Muscle of arm (tissue), 12 donors: ENCODE results near the gene CEP78. TPM values are rescaled to one million over a fixed set of nuclear protein-coding genes. Genes with fewer than 3 reads are reported as not detected.

Source experiments
- DNase-seq: peaks from one replicate; pipeline ENCODE4 v3.0.0-alpha.2; 2013
- polyA plus RNA-seq, 12 donors: library from polyadenylated mRNA; unstranded; fragments of 120-200 nt; gene quantifications; one replicate each; pipeline ENCODE4 v1.2.1, GENCODE V29; 2013; ENCODE audit not compliant: insufficient read length in 12 of 12

Gene CEP78
- polyA plus RNA-seq, 12 donors = 12.5 to 32.4 (median 21.3) TPM; not detected in 1

- DNase-seq = no peak
Observed at GRCh38 chr9:78306222-78307076, 70.6 kb downstream of the CEP78 start.

GRCh38 chr9:78307360-78307759 is 71.5 kb downstream of the CEP78 start:
- DNase-seq = no peak

DNA sequence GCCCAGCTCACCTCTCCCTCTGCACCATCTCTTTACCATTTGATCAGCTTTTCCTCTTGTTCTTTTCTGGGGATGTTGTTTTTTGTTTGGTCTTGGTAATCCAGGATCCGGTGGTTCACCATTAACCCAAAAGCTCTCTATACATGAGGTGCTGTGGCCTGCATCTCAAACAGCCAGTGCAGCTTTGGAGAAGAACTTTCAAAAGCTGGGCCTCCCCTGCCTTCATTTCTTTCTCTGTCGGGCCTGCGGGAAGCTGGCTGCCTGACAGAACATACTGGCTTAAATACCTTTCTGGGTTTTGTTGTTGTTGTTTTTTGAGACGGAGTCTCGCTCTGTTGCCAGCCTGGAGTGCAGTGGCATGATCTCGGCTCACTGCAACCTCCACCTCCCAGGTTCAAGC is 73.2 kb downstream of the CEP78 start:
- no peak for DNase-seq

GRCh38 chr9:78311075-78311474 is 75.2 kb downstream of the CEP78 start:
- no peak for DNase-seq

GRCh38 chr9:78311886-78312524 is 76.1 kb downstream of the CEP78 start:
- no peak for DNase-seq

- DNase-seq = no peak
Observed at GRCh38 chr9:78314550-78314949, 78.7 kb downstream of the CEP78 start.

- no peak for DNase-seq
Observed at GRCh38 chr9:78314953-78315870, 79.3 kb downstream of the CEP78 start.

DNA sequence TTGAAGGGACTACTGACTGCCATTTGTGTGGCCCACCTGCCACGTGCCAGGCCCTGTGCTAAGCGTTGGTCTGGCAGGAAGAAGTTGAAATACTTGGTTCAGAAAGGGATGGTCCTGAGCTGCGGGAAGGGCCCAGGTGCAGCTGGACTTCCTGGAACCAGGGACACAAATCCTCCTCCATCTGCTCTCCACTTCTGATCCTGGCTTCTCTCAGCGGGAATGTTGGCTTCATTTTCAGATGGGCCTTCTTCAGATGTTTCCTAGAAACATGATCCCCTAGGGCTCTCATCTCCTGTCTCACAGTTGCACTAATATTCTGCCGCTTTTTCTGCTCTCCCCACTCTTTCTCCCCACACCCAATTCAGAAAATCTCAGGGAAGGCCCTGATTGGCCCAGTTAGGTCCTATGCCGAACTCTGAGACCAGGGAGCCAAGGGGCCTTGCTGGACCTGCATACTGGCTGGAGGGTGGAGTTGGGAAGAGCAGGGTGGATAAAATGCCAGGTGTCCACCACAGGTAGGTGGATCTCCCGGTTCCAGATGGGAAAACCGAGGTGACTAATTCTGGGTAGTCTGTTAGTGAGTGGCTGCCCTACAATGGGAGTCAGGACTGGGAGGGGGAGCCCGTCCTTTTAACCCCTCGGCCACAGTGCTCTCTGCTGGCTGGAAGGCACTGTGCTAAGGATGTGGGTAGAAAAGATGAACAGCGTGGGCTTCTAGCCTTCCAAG is 80.5 kb downstream of the CEP78 start:
- DNase-seq = no peak

DNA sequence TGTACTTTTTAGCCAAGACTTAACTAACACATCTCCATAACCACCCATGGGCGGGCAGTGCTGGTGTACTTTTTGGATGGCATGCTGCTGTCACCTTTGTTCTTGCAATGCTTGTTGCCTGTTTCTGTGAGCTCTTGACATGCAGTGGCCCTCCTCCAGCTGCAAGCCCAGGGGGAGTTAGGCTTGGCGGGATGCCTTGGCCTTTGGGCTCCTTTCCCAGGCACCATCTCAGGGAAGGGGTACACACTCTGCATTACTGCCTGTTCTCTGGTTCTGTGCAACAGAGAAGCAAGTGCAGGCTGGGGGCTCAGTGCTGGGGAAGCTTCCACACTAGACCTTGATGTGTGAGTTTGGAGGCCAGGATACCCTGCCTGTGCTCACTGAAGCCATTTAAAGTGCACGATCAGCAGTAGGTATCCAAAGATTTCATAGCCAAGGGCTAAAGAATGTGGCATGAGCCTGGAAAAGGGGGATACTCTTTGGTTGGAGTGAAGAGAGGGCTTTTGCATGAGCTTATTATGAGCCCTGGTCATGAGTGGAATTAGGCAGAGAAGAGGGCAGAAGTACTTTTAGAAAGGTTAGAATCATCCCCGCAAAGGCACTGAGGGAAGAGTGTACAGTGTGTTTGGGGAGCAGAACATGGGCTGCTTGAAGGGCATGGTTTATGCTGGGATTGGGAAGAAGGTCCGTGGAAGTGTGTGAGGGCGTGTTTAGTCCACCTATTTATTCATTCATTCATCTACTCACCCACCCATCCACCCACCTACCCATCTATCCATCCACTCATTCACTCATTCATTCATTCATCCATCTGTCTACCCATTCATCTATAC is 83.5 kb downstream of the CEP78 start:
- no peak for DNase-seq

DNA sequence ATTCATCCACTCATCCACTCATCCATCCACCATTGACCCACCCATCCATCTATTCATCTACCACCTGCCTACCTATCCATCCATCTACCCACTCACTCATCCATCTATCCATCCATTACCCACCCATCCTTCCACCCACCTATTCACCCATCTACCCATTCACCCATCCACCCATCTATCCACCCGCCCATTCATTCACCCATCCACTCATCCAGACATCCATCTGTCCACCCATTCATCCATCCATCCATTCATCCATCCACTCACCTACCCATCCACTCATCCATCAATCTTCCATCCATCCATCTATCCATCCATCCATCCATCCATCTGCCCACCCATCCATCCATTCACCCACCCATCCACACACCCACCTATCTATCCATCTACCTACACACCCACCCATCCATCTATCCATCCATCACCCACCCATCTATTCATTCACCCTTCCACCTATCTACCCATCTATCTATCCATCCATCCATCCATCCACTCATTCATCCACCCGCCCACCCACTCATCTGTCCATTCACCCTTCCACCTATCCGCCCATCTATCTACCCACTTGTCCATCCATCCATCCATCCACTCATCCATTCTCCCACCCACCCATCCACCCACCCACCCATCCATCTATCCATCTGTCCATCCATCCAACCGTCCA is 84.3 kb downstream of the CEP78 start:
- DNase-seq = no peak

DNA sequence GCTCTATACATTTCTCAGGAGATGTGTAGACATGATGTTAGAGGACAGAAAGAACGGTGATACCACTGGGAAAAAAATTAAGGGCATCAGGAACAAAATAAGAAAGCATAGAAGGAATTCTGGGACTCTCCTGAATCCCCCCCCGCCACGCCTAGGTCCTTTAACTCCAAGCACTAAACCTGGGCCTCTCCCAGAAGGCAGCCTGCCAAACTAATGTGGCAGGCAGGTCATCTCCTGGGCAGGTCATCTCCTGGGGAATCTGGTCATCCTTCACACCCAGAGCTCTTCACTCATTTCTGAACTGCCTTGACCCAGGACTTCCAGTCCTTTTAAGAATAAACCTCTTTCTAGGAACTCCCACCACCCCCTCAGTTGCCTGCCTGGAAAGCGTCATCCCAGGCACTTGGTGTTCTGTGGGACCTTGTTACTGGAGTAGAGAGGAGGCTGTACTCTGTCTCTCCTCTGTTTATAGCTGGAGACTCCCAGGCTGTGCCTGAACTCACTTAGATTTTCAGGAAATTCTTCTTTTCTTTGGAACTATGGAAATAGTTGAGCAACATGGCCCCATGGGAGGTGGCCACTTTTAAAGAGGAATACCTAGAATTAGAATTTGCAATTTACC is 85.1 kb downstream of the CEP78 start:
- DNase-seq = no peak

DNA sequence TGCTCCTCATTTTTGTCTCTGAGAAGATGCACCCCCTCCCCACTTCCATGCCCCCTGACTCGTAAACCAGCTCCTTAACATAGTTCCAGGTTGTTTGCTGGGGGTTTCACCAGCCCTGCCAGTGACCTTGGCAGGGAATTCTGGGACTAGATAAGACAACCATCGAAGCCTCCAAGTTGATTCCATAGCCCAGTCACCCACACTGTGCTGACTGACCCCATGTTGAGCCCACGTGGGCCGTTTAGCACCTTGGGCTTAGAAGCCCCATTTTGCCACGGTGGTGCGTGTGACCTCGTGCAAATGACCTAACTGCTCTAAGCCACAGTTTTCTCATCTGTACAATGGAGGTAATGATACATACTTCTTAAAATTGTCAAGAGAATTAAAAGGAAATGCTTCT is 85.6 kb downstream of the CEP78 start:
- no peak for DNase-seq

GRCh38 chr9:78324068-78324650 is 88.3 kb downstream of the CEP78 start:
- no peak for DNase-seq

GRCh38 chr9:78324682-78325081 is 88.8 kb downstream of the CEP78 start:
- DNase-seq = no peak

DNA sequence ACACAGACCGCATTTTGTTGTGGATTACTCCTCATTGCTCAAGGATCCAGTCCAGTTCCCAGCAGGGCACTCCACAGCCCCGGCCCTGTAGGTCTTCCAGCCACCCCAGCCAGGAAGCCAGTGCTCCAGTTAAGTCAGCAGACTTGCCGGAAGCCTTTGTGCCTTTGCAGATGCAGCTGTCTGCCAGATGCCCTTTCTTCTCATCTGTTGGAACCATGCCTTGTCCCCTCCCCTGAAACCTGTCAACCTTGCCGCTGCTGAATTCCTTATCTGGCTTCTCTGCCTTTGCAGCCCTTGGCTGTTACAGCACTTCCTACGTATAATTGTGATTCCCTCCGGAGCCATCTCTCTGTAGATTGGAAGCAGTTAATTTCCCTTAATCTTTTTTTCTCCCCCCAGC is 89.5 kb downstream of the CEP78 start:
- DNase-seq = no peak

GRCh38 chr9:78325846-78326360 is 90.0 kb downstream of the CEP78 start:
- no peak for DNase-seq

- DNase-seq = no peak
Observed at GRCh38 chr9:78326564-78326963, 90.7 kb downstream of the CEP78 start.
